ENCODE measurements around the gene EGFL6.

The EGFL6 gene

GRCh38 chrX:13536551-13536950 lies 32.9 kb upstream of the EGFL6 start:
- TF ChIP-seq, protein P1, sequence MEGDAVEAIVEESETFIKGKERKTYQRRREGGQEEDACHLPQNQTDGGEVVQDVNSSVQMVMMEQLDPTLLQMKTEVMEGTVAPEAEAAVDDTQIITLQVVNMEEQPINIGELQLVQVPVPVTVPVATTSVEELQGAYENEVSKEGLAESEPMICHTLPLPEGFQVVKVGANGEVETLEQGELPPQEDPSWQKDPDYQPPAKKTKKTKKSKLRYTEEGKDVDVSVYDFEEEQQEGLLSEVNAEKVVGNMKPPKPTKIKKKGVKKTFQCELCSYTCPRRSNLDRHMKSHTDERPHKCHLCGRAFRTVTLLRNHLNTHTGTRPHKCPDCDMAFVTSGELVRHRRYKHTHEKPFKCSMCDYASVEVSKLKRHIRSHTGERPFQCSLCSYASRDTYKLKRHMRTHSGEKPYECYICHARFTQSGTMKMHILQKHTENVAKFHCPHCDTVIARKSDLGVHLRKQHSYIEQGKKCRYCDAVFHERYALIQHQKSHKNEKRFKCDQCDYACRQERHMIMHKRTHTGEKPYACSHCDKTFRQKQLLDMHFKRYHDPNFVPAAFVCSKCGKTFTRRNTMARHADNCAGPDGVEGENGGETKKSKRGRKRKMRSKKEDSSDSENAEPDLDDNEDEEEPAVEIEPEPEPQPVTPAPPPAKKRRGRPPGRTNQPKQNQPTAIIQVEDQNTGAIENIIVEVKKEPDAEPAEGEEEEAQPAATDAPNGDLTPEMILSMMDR (IDR thresholded peaks at IDR 0.05; ENCODE audit: extremely low read depth, missing control alignments) = no peak
- DNase-seq (ENCODE audit: low spot score) = no peak

GRCh38 chrX:13538414-13538813 lies 31.0 kb upstream of the EGFL6 start:
- TF ChIP-seq, protein P1 (IDR thresholded peaks at IDR 0.05; ENCODE audit: extremely low read depth, missing control alignments) = no peak

GRCh38 chrX:13540602-13541001 lies 28.8 kb upstream of the EGFL6 start:
- TF ChIP-seq, protein P1 (IDR thresholded peaks at IDR 0.05; ENCODE audit: extremely low read depth, missing control alignments) = no peak
- no peak for DNase-seq (ENCODE audit: low spot score)

More at GRCh38 chrX:13538414-13538813, 31.0 kb upstream of the EGFL6 start:
- DNase-seq (ENCODE audit: low spot score) = no peak

DNA sequence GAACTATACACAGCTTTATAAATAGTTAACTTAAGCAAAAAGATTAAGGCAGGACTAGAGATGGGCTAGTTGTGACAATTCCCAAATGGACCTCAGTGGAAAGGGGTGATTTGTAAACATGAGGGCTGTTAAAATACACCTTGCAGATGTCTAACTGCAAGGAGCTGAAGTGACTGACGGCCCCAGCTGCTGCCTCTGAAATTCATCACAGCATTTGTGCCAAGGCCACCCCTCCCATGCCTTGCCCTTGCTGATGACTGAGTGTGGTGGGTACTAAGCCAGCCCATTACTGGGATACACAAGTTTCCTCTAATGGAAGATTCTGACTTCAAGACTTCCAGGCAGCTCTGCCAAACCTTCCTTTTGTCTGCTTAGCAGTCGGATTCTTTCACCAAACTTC lies 23.7 kb upstream of the EGFL6 start:
- no peak for DNase-seq (ENCODE audit: low spot score)
- TF ChIP-seq, protein P1 (IDR thresholded peaks at IDR 0.05; ENCODE audit: extremely low read depth, missing control alignments) = no peak

- TF ChIP-seq, protein P1 (IDR thresholded peaks at IDR 0.05; ENCODE audit: extremely low read depth, missing control alignments) = no peak
These were observed 21.7 kb upstream of the EGFL6 start for GRCh38 chrX:13547671-13548070.

DNA sequence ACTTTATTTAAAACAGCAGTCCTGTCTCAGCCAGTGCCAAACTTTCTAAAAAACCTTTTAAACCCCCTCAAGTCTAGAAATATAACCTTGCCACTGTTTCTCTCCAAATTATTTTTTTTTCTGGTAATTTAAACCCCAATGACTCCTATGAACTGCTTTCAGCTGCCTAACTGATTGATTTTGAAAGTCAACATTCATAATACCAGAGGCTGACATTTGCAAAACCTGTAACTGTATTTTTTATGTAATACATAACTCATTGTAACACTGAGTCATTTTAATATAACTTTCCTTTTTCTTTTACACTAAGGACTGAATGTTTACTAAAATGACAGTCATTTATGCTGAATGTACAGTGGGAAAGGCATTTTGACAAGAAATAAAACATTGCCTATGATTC lies 19.1 kb upstream of the EGFL6 start:
- TF ChIP-seq, protein P1 (IDR thresholded peaks at IDR 0.05; ENCODE audit: extremely low read depth, missing control alignments) = no peak
- DNase-seq (ENCODE audit: low spot score) = no peak

More at GRCh38 chrX:13547671-13548070, 21.7 kb upstream of the EGFL6 start:
- no peak for DNase-seq (ENCODE audit: low spot score)

DNA sequence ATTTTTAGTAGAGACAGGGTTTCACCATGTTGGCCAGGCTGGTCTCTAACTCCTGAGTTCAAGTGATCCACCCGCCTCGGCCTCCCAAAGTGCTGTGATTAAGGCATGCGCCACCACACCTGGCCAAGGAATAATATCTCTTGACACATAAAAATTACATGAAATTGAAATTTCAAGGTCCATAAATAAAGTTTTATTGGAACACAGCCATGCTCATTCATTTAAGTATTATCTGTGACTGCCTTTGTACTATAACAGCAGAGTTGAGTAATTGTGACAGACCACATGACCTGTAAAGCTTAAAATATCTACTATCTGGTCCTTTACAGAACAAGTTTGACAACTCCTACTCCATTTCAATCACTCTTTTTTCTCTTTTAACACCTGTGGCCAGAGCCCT lies 17.8 kb upstream of the EGFL6 start:
- TF ChIP-seq, protein P1 (IDR thresholded peaks at IDR 0.05; ENCODE audit: extremely low read depth, missing control alignments) = no peak
- no peak for DNase-seq (ENCODE audit: low spot score)

Data from GM20000 (cell line).